HFF-Myc (cell line): ENCODE measurements around the gene EPS8.

Experiments used
- DNase-seq: peaks from one replicate; pipeline ENCODE4 v3.0.0-alpha.2; 2011; ENCODE audit warnings: low read depth; ENCODE audit errors: extremely low read depth
- H3K4me3 ChIP-seq: replicated peaks from 2 replicates; pipeline ENCODE4 v1.5.1; 2011; ENCODE audit warnings: low read depth, mild to moderate bottlenecking, control low read depth, low read length
- CTCF ChIP-seq: IDR thresholded peaks from 2 replicates; pipeline ENCODE4 v1.5.1; 2012; ENCODE audit warnings: mild to moderate bottlenecking, low read depth, low read length, control low read depth; ENCODE audit errors: missing control alignments

The EPS8 gene

GRCh38 chr12:15800278-15800677 is 11.1 kb upstream of the EPS8 start:
- TF ChIP-seq CTCF, result no peak
- no peak overlapping the region for H3K4me3 ChIP-seq
- DNase-seq, result no peak

- no peak for TF ChIP-seq CTCF
- no peak overlapping the region for H3K4me3 ChIP-seq
- DNase-seq, result no peak
Measured at GRCh38 chr12:15797818-15798217, 8.6 kb upstream of the EPS8 start.

- no peak for TF ChIP-seq CTCF
- H3K4me3 ChIP-seq, result no peak overlapping the region
- no peak for DNase-seq
Measured at GRCh38 chr12:15796493-15797141, 7.4 kb upstream of the EPS8 start.

- TF ChIP-seq CTCF, result no peak
- no peak overlapping the region for H3K4me3 ChIP-seq
- DNase-seq, result no peak
Measured at GRCh38 chr12:15794836-15795235, 5.6 kb upstream of the EPS8 start.

GRCh38 chr12:15794196-15794595 is 5.0 kb upstream of the EPS8 start:
- TF ChIP-seq CTCF, result no peak
- no peak overlapping the region for H3K4me3 ChIP-seq
- DNase-seq, result no peak

- DNase-seq, result no peak
- peak overlapping the region; percentile 71 for H3K4me3 ChIP-seq
- no peak for TF ChIP-seq CTCF
Measured at GRCh38 chr12:15788233-15789219, 662 bp downstream of the EPS8 start.
